ENCODE data around the gene DAPK2. TPM values are rescaled to one million over a fixed set of nuclear protein-coding genes. Genes with fewer than 3 reads are reported as not detected.

DAPK2 gene
- total and polyA plus RNA-seq, 2 of the 13 experiments (the other 11 are each of a cell fraction or from before 2014, with no cell fraction given): 0.33 to 0.63 TPM

DNA sequence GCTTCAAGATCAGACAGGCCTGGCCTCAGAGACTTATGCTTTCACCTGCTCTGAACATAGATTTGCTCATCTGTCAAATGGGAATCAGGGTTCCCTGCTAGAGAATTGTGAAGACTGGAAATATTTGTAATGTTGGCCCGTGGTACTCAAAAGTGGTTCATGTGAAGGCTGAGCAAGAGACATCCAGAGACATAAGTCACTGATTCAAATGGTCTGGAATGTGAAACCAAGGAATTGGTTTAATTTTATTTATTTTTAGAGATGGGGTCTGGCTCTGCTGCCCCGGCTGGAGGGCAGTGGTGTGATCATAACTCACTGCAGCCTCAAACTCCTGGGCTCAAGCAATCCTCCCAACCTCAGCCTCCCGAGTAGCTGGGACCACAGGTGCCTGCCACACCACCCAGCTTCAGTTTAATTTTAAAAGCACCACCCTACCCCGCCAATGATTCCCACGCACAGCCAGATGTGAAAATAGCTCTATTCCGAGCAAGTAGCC is 60.1 kb downstream of the DAPK2 start (continued):
- TF ChIP-seq, protein P1, sequence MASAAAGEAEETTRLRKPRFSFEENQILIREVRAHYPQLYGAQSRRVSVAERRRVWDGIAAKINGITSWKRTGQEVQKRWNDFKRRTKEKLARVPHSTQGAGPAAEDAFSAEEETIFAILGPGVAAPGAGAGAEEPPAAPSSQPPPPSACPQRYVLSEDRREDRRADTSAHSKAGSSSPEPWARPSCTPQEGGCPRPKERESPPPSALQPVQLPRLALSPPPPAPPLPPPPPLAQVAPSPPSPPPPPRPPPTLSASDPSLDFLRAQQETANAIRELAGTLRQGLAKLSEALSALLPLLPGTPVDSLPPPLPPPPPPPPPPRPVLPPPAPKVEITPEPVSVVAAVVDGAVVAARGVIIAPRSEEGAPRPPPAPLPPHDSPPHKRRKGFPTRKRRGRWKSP (CRISPR knock-in tag; IDR thresholded peaks at IDR 0.05): no peak
- no peak for TF ChIP-seq ZNF207 (IDR thresholded peaks at IDR 0.05; ENCODE audit: borderline replicate concordance)
- TF ChIP-seq NBN (conservative IDR thresholded peaks at IDR 0.05): no peak
- no peak for TF ChIP-seq ZNF143 (CRISPR knock-in tag; IDR thresholded peaks at IDR 0.05)
- TF ChIP-seq, protein P2, sequence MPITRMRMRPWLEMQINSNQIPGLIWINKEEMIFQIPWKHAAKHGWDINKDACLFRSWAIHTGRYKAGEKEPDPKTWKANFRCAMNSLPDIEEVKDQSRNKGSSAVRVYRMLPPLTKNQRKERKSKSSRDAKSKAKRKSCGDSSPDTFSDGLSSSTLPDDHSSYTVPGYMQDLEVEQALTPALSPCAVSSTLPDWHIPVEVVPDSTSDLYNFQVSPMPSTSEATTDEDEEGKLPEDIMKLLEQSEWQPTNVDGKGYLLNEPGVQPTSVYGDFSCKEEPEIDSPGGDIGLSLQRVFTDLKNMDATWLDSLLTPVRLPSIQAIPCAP (CRISPR knock-in tag; IDR thresholded peaks at IDR 0.05; ENCODE audit: low read depth): no peak
- TF ChIP-seq ADNP (CRISPR knock-in tag; IDR thresholded peaks at IDR 0.05): no peak
- TF ChIP-seq ZNF282 (IDR thresholded peaks at IDR 0.05; ENCODE audit: partially characterized antibody): no peak

DNA sequence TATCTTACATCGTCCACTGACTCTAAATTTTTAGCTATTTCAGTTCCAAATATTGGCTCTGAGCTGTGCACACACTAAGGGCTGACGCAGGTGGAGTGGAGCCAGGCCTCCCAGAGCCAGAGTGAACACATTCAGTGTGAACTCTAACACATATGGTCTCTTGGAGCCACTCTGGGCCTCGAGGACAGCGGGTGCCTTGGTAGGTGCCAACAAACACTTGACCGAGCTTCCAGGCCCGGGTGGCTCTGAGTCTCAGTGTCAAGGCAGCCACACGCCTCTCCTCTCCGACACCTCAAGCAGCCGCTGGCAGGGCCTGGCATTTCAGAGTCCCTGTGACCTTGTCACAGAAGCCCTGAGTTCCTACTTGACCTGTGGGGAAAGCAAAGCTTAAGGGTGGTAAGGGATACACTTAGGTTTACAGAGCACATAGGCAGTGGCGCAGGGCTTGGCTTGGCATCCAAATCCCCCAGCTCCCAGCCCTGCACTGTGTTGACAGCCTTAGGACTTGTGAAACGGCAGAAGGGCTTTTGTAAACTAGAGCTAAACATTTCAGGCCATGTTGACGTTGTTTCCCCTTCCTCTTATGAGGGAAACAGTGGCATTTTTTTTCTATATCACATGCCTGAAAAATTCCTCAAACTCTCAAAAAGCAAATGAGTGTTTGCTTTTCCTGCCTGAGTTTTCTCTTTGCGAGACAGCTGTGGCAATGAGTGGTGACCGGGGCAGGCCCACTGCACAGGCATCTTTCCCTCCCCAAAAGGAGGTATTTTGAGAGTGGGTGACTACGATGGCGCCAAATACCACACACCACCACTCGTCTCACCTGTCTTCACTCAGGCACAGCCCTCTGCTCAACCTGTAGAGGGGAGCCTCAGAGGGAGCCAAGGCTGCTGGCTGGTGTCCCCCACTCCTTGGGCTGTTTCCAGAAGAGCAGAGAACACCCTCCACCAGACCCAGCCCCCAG is 60.8 kb downstream of the DAPK2 start:
- H3K36me3 ChIP-seq (replicated peaks in 1 of 2; ENCODE audit: control insufficient read depth in 1 of 2, insufficient read depth in 2 of 2, low read length in 2 of 2): no peaks in the 10 kb centered on the region
- no peaks in the 10 kb centered on the region for H3K9me3 ChIP-seq (ENCODE audit: low read length)
- no peaks in the 10 kb centered on the region for H3K27me3 ChIP-seq (ENCODE audit: control insufficient read depth in 1 of 2, insufficient read depth in 2 of 2, low read length in 2 of 2)
- no peak overlapping the region for H3K27ac ChIP-seq (ENCODE audit: extremely low read length, insufficient read depth, low read length)
- ChIA-PET CTCF (ENCODE audit: low intra/inter-chr PET ratio, low total read pairs) (no interaction called here), POLR2A (no interaction called here)
- intact Hi-C loops (cut with micrococcal nuclease; ENCODE audit: unreplicated experiment): no loop called here
- no peak overlapping the region for H3K9ac ChIP-seq (ENCODE audit: insufficient read depth, low read depth, low read length)
- DNase-seq (ENCODE audit: low spot score): no peak
- no peak overlapping the region for H3K4me3 ChIP-seq (replicated peaks in 1 of 3; ENCODE audit: insufficient read depth in 1 of 3, low read depth in 2 of 3, low read length in 3 of 3)
- no TSS peak for BruUV-seq (replicated peaks)
- 33% methylated on average over 13 of the region's 17 CpGs for WGBS (ENCODE audit: low lambda C conversion rate)
- no peaks in the 10 kb centered on the region for H3K79me2 ChIP-seq (ENCODE audit: insufficient read depth, low read length)
- no peaks in the 10 kb centered on the region for H3K4me1 ChIP-seq (ENCODE audit: insufficient read depth, low read length)
- H2AFZ ChIP-seq (ENCODE audit: low read length): no peak overlapping the region
- in situ Hi-C loops (cut with HindIII; ENCODE audit: extremely low pct_ligation_motif_present, low pct_unique_long_range_greater_than_20kb): no loop called here
- no peaks in the 10 kb centered on the region for H4K20me1 ChIP-seq (ENCODE audit: insufficient read depth, low read length)
- H3K4me2 ChIP-seq (ENCODE audit: low read depth, low read length): no peak overlapping the region
- ATAC-seq: no peak; the same call in 2 of the 3 replicates
- no peak for FAIRE-seq
- TF ChIP-seq PRPF4 (IDR thresholded peaks at IDR 0.05; ENCODE audit: low read depth, low read length, poor library complexity, severe bottlenecking): no peak
- TF ChIP-seq, protein P3, sequence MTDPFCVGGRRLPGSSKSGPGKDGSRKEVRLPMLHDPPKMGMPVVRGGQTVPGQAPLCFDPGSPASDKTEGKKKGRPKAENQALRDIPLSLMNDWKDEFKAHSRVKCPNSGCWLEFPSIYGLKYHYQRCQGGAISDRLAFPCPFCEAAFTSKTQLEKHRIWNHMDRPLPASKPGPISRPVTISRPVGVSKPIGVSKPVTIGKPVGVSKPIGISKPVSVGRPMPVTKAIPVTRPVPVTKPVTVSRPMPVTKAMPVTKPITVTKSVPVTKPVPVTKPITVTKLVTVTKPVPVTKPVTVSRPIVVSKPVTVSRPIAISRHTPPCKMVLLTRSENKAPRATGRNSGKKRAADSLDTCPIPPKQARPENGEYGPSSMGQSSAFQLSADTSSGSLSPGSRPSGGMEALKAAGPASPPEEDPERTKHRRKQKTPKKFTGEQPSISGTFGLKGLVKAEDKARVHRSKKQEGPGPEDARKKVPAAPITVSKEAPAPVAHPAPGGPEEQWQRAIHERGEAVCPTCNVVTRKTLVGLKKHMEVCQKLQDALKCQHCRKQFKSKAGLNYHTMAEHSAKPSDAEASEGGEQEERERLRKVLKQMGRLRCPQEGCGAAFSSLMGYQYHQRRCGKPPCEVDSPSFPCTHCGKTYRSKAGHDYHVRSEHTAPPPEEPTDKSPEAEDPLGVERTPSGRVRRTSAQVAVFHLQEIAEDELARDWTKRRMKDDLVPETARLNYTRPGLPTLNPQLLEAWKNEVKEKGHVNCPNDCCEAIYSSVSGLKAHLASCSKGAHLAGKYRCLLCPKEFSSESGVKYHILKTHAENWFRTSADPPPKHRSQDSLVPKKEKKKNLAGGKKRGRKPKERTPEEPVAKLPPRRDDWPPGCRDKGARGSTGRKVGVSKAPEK (CRISPR knock-in tag; IDR thresholded peaks at IDR 0.05; ENCODE audit: borderline replicate concordance): no peak
- TF ChIP-seq, protein P4, sequence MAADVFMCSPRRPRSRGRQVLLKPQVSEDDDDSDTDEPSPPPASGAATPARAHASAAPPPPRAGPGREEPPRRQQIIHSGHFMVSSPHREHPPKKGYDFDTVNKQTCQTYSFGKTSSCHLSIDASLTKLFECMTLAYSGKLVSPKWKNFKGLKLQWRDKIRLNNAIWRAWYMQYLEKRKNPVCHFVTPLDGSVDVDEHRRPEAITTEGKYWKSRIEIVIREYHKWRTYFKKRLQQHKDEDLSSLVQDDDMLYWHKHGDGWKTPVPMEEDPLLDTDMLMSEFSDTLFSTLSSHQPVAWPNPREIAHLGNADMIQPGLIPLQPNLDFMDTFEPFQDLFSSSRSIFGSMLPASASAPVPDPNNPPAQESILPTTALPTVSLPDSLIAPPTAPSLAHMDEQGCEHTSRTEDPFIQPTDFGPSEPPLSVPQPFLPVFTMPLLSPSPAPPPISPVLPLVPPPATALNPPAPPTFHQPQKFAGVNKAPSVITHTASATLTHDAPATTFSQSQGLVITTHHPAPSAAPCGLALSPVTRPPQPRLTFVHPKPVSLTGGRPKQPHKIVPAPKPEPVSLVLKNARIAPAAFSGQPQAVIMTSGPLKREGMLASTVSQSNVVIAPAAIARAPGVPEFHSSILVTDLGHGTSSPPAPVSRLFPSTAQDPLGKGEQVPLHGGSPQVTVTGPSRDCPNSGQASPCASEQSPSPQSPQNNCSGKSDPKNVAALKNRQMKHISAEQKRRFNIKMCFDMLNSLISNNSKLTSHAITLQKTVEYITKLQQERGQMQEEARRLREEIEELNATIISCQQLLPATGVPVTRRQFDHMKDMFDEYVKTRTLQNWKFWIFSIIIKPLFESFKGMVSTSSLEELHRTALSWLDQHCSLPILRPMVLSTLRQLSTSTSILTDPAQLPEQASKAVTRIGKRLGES (CRISPR knock-in tag; IDR thresholded peaks at IDR 0.05; ENCODE audit: borderline replicate concordance): no peak
- no peak for TF ChIP-seq ZNF292 (CRISPR knock-in tag; IDR thresholded peaks at IDR 0.05; ENCODE audit: borderline replicate concordance, low read depth)
- no peak for TF ChIP-seq CCAR2 (optimal IDR thresholded peaks at IDR 0.05; ENCODE audit: low read depth, low read length)
- TF ChIP-seq ZFP36L2 (CRISPR knock-in tag; IDR thresholded peaks at IDR 0.05): no peak
- no peak for TF ChIP-seq NCOA5 (CRISPR knock-in tag; IDR thresholded peaks at IDR 0.05)

Measured in HepG2 (cell line).